Peyer's patch (tissue), 4 donors: Measurements from ENCODE around the gene MDFIC2. TPM values are rescaled to one million over a fixed set of nuclear protein-coding genes. Genes with fewer than 3 reads are reported as not detected.
"Not testable (repeated sequence)": the region's sequence is repeated elsewhere in the genome, so short reads cannot be mapped to it uniquely, and the experiment has no call there.

Source experiments
- DNase-seq, 3 donors: peaks; one replicate each; pipeline ENCODE4 v3.0.0-alpha.2; 2017 to 2019
- H3K27ac ChIP-seq, 4 donors: fragments of 200-600 bp; sonication (generic); one replicate each; pipeline ENCODE4 v1.5.1; 2016 to 2019
- H3K27me3 ChIP-seq, 2 donors: fragments of 200-600 bp; sonication (generic); one replicate each; pipeline ENCODE4 v1.5.1; 2019
- H3K36me3 ChIP-seq, 3 donors: fragments of 200-600 bp; sonication (generic); one replicate each; pipeline ENCODE4 v1.5.1; 2016 to 2019
- H3K4me1 ChIP-seq, 4 donors: fragments of 200-600 bp; sonication (generic); one replicate each; pipeline ENCODE4 v1.5.1; 2016 to 2019
- H3K4me3 ChIP-seq, 4 donors: fragments of 200-600 bp; sonication (generic); 1 replicate in 3 of 4; 2 replicates in 1 of 4; pipeline ENCODE4 v1.5.1; 2016 to 2019; ENCODE audit warnings: mild to moderate bottlenecking in 1 of 4
- H3K9me3 ChIP-seq, 4 donors: fragments of 200-600 bp; sonication (generic); one replicate each; pipeline ENCODE4 v1.5.1; 2016 to 2019; ENCODE audit warnings: mild to moderate bottlenecking in 1 of 4
- CTCF ChIP-seq, 6 experiments: fragments of 450-650 bp in 4 of 6; fragments of 200-600 bp in 2 of 6; sonication (generic) in 1 of 6; IDR thresholded peaks; one replicate each; pipeline ENCODE4 v1.5.1; 2017 to 2019; ENCODE audit warnings: antibody characterized with exemption in 6 of 6, mild to moderate bottlenecking in 3 of 6, moderate library complexity in 1 of 6
- POLR2A ChIP-seq, 2 donors: fragments of 450-650 bp; IDR thresholded peaks; one replicate each; pipeline ENCODE4 v1.5.1; 2017; ENCODE audit warnings: antibody characterized with exemption in 2 of 2, mild to moderate bottlenecking in 2 of 2, moderate library complexity in 2 of 2
- total RNA-seq, 4 donors: library from RNA; depleted of rRNA; stranded (reverse); fragments of >200 nt; gene quantifications; one replicate each; pipeline ENCODE4 v1.1.0, GENCODE V29; 2016

The MDFIC2 gene
- total RNA-seq, 4 donors from 2014 or later, result not detected

GRCh38 chr3:70342149-70342548 lies 29.7 kb upstream of the MDFIC2 start:
- Histone ChIP-seq H3K4me1 (no peaks in the 10 kb centered on the region), H3K27me3 (no peaks in the 10 kb centered on the region), H3K27ac (no peak overlapping the region), H3K4me3 (no peak overlapping the region), H3K36me3 (no peaks in the 10 kb centered on the region), H3K9me3 (no peaks in the 10 kb centered on the region)
- TF ChIP-seq POLR2A (IDR thresholded peaks at IDR 0.05) (no peak), CTCF (IDR thresholded peaks at IDR 0.05) (no peak)
- DNase-seq, result no peak

GRCh38 chr3:70336885-70337284 lies 24.4 kb upstream of the MDFIC2 start:
- not testable (repeated sequence) for H3K4me1 ChIP-seq, H3K9me3 ChIP-seq, H3K27ac ChIP-seq, DNase-seq, H3K4me3 ChIP-seq, H3K27me3 ChIP-seq, H3K36me3 ChIP-seq

GRCh38 chr3:70333080-70333479 lies 20.6 kb upstream of the MDFIC2 start:
- Histone ChIP-seq H3K4me1 (no peaks in the 10 kb centered on the region), H3K27ac (no peak overlapping the region), H3K27me3 (no peaks in the 10 kb centered on the region), H3K4me3 (no peak overlapping the region), H3K36me3 (no peaks in the 10 kb centered on the region), H3K9me3 (no peaks in the 10 kb centered on the region)
- no peak for DNase-seq
- TF ChIP-seq POLR2A (IDR thresholded peaks at IDR 0.05) (no peak), CTCF (IDR thresholded peaks at IDR 0.05) (no peak)

- no peak overlapping the region for H3K4me3 ChIP-seq
- no peak for DNase-seq
- TF ChIP-seq CTCF (IDR thresholded peaks at IDR 0.05) (no peak), POLR2A (IDR thresholded peaks at IDR 0.05) (no peak)
- no peak overlapping the region for H3K27ac ChIP-seq
- no peaks in the 10 kb centered on the region for H3K9me3 ChIP-seq
- H3K36me3 ChIP-seq, result no peaks in the 10 kb centered on the region
- H3K4me1 ChIP-seq, result no peaks in the 10 kb centered on the region
- no peaks in the 10 kb centered on the region for H3K27me3 ChIP-seq
These were observed 2.6 kb upstream of the MDFIC2 start for GRCh38 chr3:70315021-70315420.

- TF ChIP-seq POLR2A (IDR thresholded peaks at IDR 0.05) (no peak), CTCF (IDR thresholded peaks at IDR 0.05) (no peak)
- no peak for DNase-seq
- Histone ChIP-seq H3K4me1 (no peaks in the 10 kb centered on the region), H3K36me3 (no peaks in the 10 kb centered on the region), H3K27ac (no peak overlapping the region), H3K9me3 (no peaks in the 10 kb centered on the region), H3K27me3 (no peaks in the 10 kb centered on the region), H3K4me3 (no peak overlapping the region)
These were observed 1.6 kb downstream of the MDFIC2 start for GRCh38 chr3:70310809-70311208.

GRCh38 chr3:70309591-70309990 lies 2.8 kb downstream of the MDFIC2 start:
- no peak for TF ChIP-seq POLR2A (IDR thresholded peaks at IDR 0.05)
- TF ChIP-seq CTCF (IDR thresholded peaks at IDR 0.05), result no peak
- no peak for DNase-seq
- Histone ChIP-seq H3K27ac (no peak overlapping the region), H3K4me1 (no peaks in the 10 kb centered on the region), H3K9me3 (no peaks in the 10 kb centered on the region), H3K4me3 (no peak overlapping the region), H3K27me3 (no peaks in the 10 kb centered on the region), H3K36me3 (no peaks in the 10 kb centered on the region)
